Endometrium (tissue), 2 donors: Measurements from ENCODE around the gene FCHSD2.
"Not testable (repeated sequence)": the region's sequence is repeated elsewhere in the genome, so short reads cannot be mapped to it uniquely, and the experiment has no call there.

ENCODE experiments used
- FAIRE-seq: peaks from 2 replicates; lab custom pipeline; 2012; peaks lifted over from hg19 to GRCh38; lab: Jason Lieb, UNC
- donor health status: control.
- donor health status: control.

Gene FCHSD2

DNA sequence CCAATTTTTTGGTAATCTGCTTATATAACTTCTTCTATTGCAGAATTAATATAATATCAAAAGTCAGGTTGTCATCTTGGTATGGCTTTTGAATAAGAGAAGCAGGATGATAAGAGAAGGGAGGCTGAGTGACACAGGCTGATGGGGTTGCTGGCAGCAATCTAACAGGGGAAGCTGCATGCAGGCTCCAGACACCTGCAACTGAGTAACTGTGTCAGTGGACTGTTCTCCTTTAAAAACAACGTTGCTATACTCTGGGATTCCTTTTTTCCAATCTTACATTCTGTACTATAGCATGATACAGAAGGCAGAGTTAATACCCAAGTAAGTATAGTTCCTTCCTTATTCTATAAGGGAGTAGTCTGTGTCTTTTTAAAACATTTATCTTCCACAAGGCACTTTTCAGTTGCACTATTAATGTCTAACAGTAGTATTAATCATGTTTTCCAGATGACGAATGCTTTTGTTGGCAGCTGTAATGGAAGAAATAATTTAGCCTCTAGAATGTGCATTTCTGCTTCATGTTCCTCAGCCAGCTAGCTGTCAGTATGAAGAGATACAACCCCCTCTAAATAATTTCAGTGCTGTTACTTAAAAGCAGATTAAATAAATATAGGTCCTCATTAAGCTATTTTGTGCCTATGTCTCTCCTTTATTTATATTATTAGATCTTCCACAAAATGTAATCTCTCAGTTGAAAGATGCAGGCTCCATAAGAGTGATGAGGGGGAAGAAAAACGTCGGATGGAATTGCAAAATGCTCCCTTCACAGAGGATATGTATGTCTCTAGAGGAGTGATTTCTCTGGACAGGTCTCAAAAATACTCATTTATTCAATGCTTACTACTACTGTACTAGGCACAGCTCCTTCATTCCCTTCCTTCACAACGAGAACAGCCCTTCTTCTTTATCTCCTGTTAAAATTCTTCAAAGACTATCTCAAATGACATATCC lies 277.1 kb downstream of the FCHSD2 start:
- no peak for FAIRE-seq

DNA sequence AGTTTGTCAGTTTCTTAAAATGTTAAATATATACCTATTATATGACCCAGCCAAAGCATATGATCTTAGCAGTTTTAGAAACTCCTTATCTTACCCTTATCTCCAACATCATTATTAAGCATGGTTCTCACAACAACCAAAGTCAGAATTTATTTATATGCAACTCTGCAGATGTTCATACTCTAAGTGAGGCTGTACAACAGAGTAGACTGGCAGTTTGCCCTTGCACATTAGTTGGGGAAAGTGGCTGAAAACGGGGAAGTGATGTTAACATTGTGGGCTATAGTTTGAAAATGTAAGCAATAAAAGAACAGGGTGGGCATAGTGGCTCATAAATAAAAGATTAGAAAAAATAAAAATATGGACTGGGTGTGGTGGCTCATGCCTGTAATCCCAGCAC lies 278.2 kb downstream of the FCHSD2 start:
- FAIRE-seq: no peak

GRCh38 chr11:72863091-72863490 lies 279.0 kb downstream of the FCHSD2 start:
- FAIRE-seq: no peak

GRCh38 chr11:72860592-72860991 lies 281.5 kb downstream of the FCHSD2 start:
- FAIRE-seq: no peak

- FAIRE-seq: peak; percentile 43
Measured at GRCh38 chr11:72860010-72860409, 282.1 kb downstream of the FCHSD2 start.

DNA sequence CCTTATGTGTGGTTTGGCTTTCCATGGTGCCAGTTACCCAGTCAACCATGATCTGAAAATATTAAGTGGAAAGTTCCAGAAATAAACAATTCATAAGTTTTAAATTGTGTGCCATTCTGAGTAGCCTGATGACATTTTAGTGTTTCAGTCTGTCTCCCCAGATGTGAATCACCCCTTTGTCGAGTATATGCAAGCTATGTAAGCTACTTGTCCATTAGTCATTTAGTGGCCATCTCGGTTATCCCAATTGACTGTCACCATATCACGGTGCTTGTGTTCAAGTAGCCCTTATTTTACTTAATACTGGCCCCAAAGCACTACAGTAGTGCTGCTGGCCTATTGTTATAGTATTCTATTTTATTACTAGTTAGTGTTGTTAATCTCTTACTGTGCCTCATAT lies 283.0 kb downstream of the FCHSD2 start:
- no peak for FAIRE-seq

- not testable (repeated sequence) for FAIRE-seq
Measured at GRCh38 chr11:72858267-72858666, 283.9 kb downstream of the FCHSD2 start.

DNA sequence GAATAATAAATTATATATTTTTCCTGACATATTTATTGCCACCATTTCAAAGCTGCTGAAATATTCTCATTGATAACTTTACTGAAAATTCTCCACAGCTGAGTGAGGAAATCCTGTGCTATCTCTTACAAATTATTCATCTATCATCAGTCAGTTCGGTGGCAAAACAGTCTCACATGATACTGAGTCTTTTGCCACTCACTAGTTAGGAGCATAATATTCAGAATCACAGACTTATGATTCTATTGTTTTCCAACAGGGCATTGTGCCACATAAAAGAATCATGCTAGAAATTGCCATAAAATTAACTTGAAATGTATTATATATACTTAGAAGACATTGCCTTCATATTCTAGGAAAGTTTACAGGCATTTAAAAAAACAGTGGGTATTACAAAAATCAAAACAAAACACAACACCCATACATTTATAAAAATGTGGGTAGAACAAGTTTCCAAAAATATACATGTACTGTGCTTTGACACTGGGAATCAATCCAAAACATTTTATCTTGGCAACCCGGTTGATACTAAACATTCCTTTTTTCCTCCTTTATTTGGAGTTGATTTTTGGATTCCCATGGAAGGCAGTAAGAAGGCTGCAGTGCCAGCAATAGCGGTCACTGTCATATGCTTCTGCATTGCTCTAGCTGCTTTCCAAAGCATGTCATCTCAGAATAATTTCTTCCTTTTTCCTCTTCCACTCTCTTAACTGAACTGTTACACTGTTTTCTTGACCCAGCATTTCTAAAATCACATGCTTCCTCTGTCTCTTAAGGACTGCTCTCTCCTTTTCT lies 285.4 kb downstream of the FCHSD2 start:
- no peak for FAIRE-seq

DNA sequence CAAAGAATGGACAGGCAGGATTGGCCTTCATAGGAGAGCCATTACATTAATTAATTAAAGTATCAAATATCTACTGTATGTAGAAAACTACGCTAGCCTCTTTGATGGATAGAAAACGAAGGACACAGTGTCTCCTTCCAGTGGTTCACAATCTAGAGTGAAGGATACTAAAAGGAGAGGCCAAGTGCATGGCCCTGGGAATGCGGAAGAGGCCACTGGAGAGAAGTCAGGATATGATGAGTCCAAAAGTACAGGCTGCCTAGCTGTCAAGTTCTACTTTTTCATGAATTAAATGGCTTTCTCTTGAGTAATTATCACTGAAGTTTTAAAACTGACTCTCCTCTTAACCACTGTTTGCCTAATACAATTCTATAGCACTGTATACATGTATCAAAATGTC lies 286.1 kb downstream of the FCHSD2 start:
- FAIRE-seq: no peak

- FAIRE-seq: no peak
Measured at GRCh38 chr11:72851726-72852125, 290.4 kb downstream of the FCHSD2 start.

DNA sequence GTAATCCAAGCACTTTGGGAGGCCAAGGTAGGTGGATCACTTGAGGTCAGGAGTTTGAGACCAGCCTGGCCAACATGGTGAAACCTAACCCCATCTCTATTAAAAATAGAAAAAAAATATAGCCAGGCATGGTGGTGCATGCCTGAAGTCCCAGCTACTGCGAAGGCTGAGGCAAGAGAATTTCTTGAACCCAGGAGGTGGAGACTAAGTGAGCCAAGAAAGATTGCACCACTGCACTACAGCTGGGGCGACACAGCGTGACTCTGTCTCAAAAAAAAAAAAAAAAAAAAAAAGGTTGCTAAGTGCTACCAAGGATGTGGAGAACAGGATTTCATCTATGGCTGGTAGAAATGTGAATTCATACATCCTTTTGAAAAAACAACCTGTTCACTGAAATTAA lies 291.3 kb downstream of the FCHSD2 start:
- no peak for FAIRE-seq

- no peak for FAIRE-seq
Measured at GRCh38 chr11:72848846-72849466, 293.2 kb downstream of the FCHSD2 start.

DNA sequence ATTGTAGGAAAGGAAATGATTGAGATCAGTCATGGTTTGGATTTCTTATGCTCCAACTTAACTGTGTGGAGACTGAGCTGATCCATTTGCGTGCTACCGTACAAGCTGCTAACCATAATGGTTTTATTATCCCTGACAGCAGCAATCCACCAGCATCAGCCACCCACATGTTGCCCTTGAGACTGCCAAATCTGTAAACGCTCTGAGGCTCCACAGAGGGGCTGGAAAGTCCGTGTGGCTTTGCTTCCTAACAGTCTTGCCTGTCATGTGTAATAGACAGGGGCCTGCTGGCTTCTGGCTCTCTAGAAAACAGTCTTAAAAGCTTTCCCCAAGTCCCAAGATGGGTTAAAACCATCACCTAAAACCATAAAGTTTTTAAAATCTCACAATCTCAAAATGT lies 297.8 kb downstream of the FCHSD2 start:
- FAIRE-seq: no peak

- no peak for FAIRE-seq
Measured at GRCh38 chr11:72842653-72843330, 299.3 kb downstream of the FCHSD2 start.

- FAIRE-seq: no peak
Measured at GRCh38 chr11:72842126-72842525, 300.0 kb downstream of the FCHSD2 start.

DNA sequence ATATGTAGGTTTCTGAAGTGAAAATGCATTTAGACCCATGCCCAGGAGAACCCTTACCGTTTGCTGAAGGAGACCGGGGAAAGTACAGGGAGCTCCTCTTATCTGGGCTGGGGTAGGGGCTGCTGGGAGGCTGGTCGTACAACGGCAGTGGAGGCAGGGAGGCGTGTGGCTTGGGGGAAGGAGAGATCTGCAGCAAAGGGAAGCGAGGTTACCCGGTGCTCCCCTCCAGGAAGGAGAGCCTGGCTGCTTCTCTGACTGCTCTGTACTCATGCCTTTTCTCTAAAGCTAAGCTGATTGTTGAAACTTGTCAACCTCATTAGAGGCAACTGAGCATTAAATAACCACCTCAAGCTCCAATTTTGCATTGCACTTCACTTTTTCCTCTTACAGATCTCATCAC lies 300.7 kb downstream of the FCHSD2 start:
- no peak for FAIRE-seq

DNA sequence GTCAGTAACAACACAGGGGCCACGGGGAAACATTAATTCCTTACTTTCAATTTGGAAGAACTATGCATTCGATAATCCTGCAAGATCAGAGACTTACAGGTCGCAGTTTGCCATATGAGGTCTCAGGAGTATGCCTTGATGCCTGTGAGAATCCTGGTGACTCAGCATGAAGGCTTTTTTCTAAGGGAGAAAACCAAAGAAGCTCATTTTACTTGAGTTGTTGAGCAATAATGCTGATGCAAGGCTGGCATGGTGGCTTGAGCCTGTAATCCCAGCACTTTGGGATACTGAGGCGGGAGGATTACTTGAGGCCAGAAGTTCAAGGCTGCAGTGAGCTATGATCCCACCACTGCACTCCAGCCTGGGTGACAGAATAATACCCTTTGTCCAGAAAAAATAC lies 301.3 kb downstream of the FCHSD2 start:
- no peak for FAIRE-seq

- FAIRE-seq: no peak
Measured at GRCh38 chr11:72838691-72839305, 303.3 kb downstream of the FCHSD2 start.

DNA sequence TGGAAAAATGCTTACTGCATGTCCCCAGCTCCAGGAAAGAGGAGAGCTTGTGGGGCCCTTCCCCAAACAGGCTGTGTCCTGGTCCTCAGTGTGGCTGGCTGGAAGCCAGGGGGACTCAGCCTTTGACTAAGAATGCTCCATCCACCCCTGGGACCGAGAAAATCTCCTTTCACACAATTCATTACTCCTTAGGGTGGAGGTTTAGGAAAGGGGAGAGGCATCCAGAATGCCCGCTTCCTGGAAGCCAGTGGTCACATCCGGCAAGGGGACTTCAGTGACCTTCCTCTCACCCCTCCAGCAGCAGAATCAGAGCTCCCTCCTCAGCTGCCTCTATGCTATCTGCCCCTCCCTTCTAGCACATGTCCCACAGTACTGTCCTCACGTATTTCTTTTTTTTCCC lies 306.0 kb downstream of the FCHSD2 start:
- no peak for FAIRE-seq

DNA sequence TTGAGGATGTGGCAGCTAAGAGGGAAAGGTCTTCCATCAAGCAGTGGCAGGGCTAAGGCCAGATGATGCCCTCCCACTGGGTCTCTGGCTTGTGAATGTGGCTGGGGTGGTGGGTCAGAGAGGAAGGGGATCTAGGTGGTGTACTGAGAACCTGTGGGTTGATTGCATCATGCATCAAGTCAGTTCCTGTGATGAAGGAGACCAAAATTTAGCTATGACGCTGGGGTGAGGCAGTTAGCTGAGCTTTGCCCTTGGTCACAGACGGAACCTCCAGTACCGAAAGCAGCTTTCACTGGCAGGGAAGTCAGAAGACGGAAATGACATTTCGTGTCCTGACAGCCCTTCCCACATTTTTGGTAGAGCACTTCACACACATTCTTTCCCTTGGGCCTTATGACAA lies 307.2 kb downstream of the FCHSD2 start:
- no peak for FAIRE-seq

- FAIRE-seq: no peak
Measured at GRCh38 chr11:72833811-72834493, 308.2 kb downstream of the FCHSD2 start.
